Glutamatergic neuron (in vitro differentiated cells): ENCODE measurements around the gene OR5D18. TPM values are rescaled to one million over a fixed set of nuclear protein-coding genes. Genes with fewer than 3 reads are reported as not detected.
"Not testable (repeated sequence)": the region's sequence is repeated elsewhere in the genome, so short reads cannot be mapped to it uniquely, and the experiment has no call there.

Experiments used
- DNase-seq: peaks from one replicate; pipeline ENCODE4 v3.0.0; 2022
- H3K27ac Mint-ChIP-seq: one replicate; pipeline ENCODE4 v1.8.0; 2020; ENCODE audit warnings: mild to moderate bottlenecking, mixed read lengths, inconsistent platforms; ENCODE audit not compliant: unreplicated experiment
- H3K27me3 Mint-ChIP-seq: one replicate; pipeline ENCODE4 v1.8.0; 2020; ENCODE audit warnings: mild to moderate bottlenecking, moderate library complexity, mixed read lengths, inconsistent platforms; ENCODE audit not compliant: unreplicated experiment
- H3K36me3 Mint-ChIP-seq: one replicate; pipeline ENCODE4 v1.8.0; 2020; ENCODE audit warnings: mild to moderate bottlenecking, mixed read lengths, inconsistent platforms; ENCODE audit not compliant: unreplicated experiment
- H3K4me1 Mint-ChIP-seq: one replicate; pipeline ENCODE4 v1.8.0; 2020; ENCODE audit warnings: mild to moderate bottlenecking, low read depth, mixed read lengths, inconsistent platforms; ENCODE audit not compliant: unreplicated experiment
- H3K4me3 Mint-ChIP-seq: one replicate; pipeline ENCODE4 v1.8.0; 2020; ENCODE audit warnings: mild to moderate bottlenecking, mixed read lengths, inconsistent platforms; ENCODE audit not compliant: unreplicated experiment
- H3K9me3 Mint-ChIP-seq: one replicate; pipeline ENCODE4 v1.8.0; 2020; ENCODE audit warnings: mild to moderate bottlenecking, moderate library complexity, mixed read lengths, inconsistent platforms; ENCODE audit not compliant: unreplicated experiment
- CTCF ChIP-seq: fragments of 200-600 bp; sonication (generic); IDR thresholded peaks from one replicate; pipeline ENCODE4 v1.5.0; 2021; ENCODE audit not compliant: partially characterized antibody, unreplicated experiment
- total RNA-seq: library from RNA; stranded (reverse); fragmentation: NEBNext Ultra II Directional; extraction: Animal tissue kit (Norgen Biotek cat#: 25700); gene quantifications from one replicate; pipeline ENCODE4 v1.2.1, GENCODE V29; 2021; ENCODE audit not compliant: unreplicated experiment

The OR5D18 gene
- total RNA-seq, 1 donor from 2014 or later = not detected

- no peak for TF ChIP-seq CTCF
- H3K9me3 Mint-ChIP-seq = peaks cover 1% of the 10 kb centered on the region
- H3K4me1 Mint-ChIP-seq = no peaks in the 10 kb centered on the region
- H3K27ac Mint-ChIP-seq = no peak overlapping the region
- H3K4me3 Mint-ChIP-seq = no peak overlapping the region
- H3K36me3 Mint-ChIP-seq = no peaks in the 10 kb centered on the region
- peaks cover 1% of the 10 kb centered on the region for H3K27me3 Mint-ChIP-seq
- no peak for DNase-seq
Measured at GRCh38 chr11:55849037-55849436, 29.6 kb downstream of the OR5D18 start.

- H3K4me1 Mint-ChIP-seq = no peaks in the 10 kb centered on the region
- no peak overlapping the region for H3K4me3 Mint-ChIP-seq
- no peak for TF ChIP-seq CTCF
- H3K36me3 Mint-ChIP-seq = no peaks in the 10 kb centered on the region
- DNase-seq = no peak
- no peak overlapping the region for H3K27ac Mint-ChIP-seq
- peaks cover 1% of the 10 kb centered on the region for H3K27me3 Mint-ChIP-seq
- peaks cover 1% of the 10 kb centered on the region for H3K9me3 Mint-ChIP-seq
Measured at GRCh38 chr11:55852141-55852540, 32.7 kb downstream of the OR5D18 start.

GRCh38 chr11:55854704-55855103 is 35.3 kb downstream of the OR5D18 start:
- H3K27me3 Mint-ChIP-seq = no peaks in the 10 kb centered on the region
- no peak for TF ChIP-seq CTCF
- no peak overlapping the region for H3K27ac Mint-ChIP-seq
- H3K4me3 Mint-ChIP-seq = no peak overlapping the region
- DNase-seq = no peak
- no peaks in the 10 kb centered on the region for H3K4me1 Mint-ChIP-seq
- no peaks in the 10 kb centered on the region for H3K9me3 Mint-ChIP-seq
- H3K36me3 Mint-ChIP-seq = no peaks in the 10 kb centered on the region

- not testable (repeated sequence) for H3K4me1 Mint-ChIP-seq, H3K4me3 Mint-ChIP-seq, H3K36me3 Mint-ChIP-seq, H3K27me3 Mint-ChIP-seq, H3K27ac Mint-ChIP-seq, H3K9me3 Mint-ChIP-seq, DNase-seq
Measured at GRCh38 chr11:55867354-55867753, 47.9 kb downstream of the OR5D18 start.

Other genes starting within 250 kb of the OR5D18 start
- not detected for gene OR4C16, start 247.5 kb upstream of the OR5D18 start, total RNA-seq
- gene OR4C11, start 212.0 kb upstream of the OR5D18 start, total RNA-seq = not detected
- not detected for gene OR4P4, start 184.5 kb upstream of the OR5D18 start, total RNA-seq
- not detected for gene OR4S2, start 171.3 kb upstream of the OR5D18 start, total RNA-seq
- not detected for gene OR4C6, start 157.4 kb upstream of the OR5D18 start, total RNA-seq
- gene OR5D13, start 46.2 kb upstream of the OR5D18 start, total RNA-seq = not detected
- gene OR5D14, start 24.1 kb upstream of the OR5D18 start, total RNA-seq = not detected
- not detected for gene OR5L1, start 8.3 kb upstream of the OR5D18 start, total RNA-seq
- not detected for gene OR5L2, start 7.6 kb downstream of the OR5D18 start, total RNA-seq
- not detected for gene OR5D16, start 19.1 kb downstream of the OR5D18 start, total RNA-seq
- 0.37 TPM for gene TRIM51, start 63.7 kb downstream of the OR5D18 start, total RNA-seq
- not detected for gene OR5W2, start 95.0 kb downstream of the OR5D18 start, total RNA-seq
- gene OR5I1, start 116.8 kb downstream of the OR5D18 start, total RNA-seq = not detected
- gene OR10AG1, start 150.3 kb downstream of the OR5D18 start, total RNA-seq = not detected
- gene OR5F1, start 175.0 kb downstream of the OR5D18 start, total RNA-seq = not detected
- gene OR5AS1, start 208.0 kb downstream of the OR5D18 start, total RNA-seq = not detected